Ishikawa (cell line): ENCODE data around the gene RNF31.

ENCODE experiments used
- CEBPB ChIP-seq: IDR thresholded peaks from 2 replicates; pipeline ENCODE4 v1.6.1; 2012
- RAD21 ChIP-seq: IDR thresholded peaks from 2 replicates; pipeline ENCODE4 v1.6.1; 2012; ENCODE audit warnings: low read depth
- TAF1 ChIP-seq: IDR thresholded peaks from 2 replicates; pipeline ENCODE4 v1.6.1; 2012; ENCODE audit warnings: low read depth, mild to moderate bottlenecking
- TCF12 ChIP-seq: IDR thresholded peaks from 2 replicates; pipeline ENCODE4 v1.6.1; 2012; ENCODE audit warnings: low read depth
- TEAD4 ChIP-seq: IDR thresholded peaks from 2 replicates; pipeline ENCODE4 v1.6.1; 2012
- YY1 ChIP-seq: IDR thresholded peaks from 2 replicates; pipeline ENCODE4 v1.6.1; 2012; ENCODE audit warnings: low read depth
- TF ChIP-seq, protein P1 (sequence below): IDR thresholded peaks from 2 replicates; pipeline ENCODE4 v1.6.1; 2012; ENCODE audit warnings: low read depth, mild to moderate bottlenecking
- TF ChIP-seq, protein P2 (sequence below): IDR thresholded peaks from 2 replicates; pipeline ENCODE4 v1.6.1; 2012
- TF ChIP-seq, protein P3 (sequence below): IDR thresholded peaks from 2 replicates; pipeline ENCODE4 v1.6.1; 2012

DNA sequence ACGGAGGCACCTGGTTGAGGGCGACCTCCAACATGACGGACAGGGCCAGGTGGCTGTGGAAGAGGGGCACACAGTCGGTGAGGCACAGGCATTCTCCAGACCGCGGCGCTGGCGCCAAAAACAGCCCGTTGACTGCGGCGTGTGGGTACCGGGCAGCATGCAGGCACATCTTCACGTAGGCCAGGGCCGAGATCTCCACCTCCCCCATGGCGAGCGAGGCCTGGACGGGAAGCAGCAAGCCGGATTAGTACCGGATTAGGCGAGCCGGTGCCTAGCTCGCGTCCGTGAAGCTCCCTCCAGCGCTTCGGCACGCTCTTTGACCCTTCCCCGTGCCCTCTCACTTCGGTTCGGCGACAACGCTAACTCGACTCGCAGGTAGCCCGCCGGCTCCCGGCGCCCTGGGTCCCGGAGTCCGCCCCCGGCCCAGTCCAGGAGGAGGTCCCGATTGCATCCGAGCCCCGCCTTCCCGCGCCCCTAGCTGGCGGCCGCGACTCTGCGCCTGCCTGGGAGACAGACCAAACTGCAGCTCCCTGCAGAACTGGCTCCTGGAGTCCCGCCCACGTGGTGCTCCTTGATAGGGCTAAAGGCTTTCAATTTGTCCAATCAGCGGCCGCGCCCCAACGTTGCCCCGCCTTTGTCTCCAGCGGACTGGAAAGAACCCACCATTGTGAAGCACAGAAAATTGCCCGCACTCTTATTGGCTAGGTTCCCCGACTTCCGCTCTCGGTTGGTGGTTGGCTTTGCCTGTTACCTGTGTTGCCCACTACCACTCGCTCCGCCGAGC, 6.0 kb upstream of the RNF31 start, which contains the start of gene EMC9:
- TF ChIP-seq, protein P1, sequence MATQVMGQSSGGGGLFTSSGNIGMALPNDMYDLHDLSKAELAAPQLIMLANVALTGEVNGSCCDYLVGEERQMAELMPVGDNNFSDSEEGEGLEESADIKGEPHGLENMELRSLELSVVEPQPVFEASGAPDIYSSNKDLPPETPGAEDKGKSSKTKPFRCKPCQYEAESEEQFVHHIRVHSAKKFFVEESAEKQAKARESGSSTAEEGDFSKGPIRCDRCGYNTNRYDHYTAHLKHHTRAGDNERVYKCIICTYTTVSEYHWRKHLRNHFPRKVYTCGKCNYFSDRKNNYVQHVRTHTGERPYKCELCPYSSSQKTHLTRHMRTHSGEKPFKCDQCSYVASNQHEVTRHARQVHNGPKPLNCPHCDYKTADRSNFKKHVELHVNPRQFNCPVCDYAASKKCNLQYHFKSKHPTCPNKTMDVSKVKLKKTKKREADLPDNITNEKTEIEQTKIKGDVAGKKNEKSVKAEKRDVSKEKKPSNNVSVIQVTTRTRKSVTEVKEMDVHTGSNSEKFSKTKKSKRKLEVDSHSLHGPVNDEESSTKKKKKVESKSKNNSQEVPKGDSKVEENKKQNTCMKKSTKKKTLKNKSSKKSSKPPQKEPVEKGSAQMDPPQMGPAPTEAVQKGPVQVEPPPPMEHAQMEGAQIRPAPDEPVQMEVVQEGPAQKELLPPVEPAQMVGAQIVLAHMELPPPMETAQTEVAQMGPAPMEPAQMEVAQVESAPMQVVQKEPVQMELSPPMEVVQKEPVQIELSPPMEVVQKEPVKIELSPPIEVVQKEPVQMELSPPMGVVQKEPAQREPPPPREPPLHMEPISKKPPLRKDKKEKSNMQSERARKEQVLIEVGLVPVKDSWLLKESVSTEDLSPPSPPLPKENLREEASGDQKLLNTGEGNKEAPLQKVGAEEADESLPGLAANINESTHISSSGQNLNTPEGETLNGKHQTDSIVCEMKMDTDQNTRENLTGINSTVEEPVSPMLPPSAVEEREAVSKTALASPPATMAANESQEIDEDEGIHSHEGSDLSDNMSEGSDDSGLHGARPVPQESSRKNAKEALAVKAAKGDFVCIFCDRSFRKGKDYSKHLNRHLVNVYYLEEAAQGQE, result no peak
- TF ChIP-seq RAD21 (no peak), YY1 (peak; percentile 9; the same call in 1 of the 2 replicates), CEBPB (no peak), TEAD4 (no peak), TAF1 (peak; percentile 95), TCF12 (peak; percentile 48)
- TF ChIP-seq, protein P2, sequence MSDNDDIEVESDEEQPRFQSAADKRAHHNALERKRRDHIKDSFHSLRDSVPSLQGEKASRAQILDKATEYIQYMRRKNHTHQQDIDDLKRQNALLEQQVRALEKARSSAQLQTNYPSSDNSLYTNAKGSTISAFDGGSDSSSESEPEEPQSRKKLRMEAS, result peak; percentile 59; the same call in 1 of the 2 replicates
- TF ChIP-seq, protein P3, sequence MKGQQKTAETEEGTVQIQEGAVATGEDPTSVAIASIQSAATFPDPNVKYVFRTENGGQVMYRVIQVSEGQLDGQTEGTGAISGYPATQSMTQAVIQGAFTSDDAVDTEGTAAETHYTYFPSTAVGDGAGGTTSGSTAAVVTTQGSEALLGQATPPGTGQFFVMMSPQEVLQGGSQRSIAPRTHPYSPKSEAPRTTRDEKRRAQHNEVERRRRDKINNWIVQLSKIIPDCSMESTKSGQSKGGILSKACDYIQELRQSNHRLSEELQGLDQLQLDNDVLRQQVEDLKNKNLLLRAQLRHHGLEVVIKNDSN, result peak; percentile 80
